B cell (primary cell): ENCODE measurements around the gene RGL3.

Experiments used
- EZH2 ChIP-seq: IDR thresholded peaks from 2 replicates; pipeline ENCODE4 v1.6.1; 2012; ENCODE audit warnings: borderline replicate concordance, low read depth, mild to moderate bottlenecking, moderate library complexity, low read length; ENCODE audit not compliant: insufficient read depth, poor library complexity, severe bottlenecking
- TF ChIP-seq, protein P1 (sequence below): fragments of 200-600 bp; IDR thresholded peaks from one replicate; pipeline ENCODE4 v1.8.0; 2022; ENCODE audit warnings: antibody characterized with exemption, mild to moderate bottlenecking

DNA sequence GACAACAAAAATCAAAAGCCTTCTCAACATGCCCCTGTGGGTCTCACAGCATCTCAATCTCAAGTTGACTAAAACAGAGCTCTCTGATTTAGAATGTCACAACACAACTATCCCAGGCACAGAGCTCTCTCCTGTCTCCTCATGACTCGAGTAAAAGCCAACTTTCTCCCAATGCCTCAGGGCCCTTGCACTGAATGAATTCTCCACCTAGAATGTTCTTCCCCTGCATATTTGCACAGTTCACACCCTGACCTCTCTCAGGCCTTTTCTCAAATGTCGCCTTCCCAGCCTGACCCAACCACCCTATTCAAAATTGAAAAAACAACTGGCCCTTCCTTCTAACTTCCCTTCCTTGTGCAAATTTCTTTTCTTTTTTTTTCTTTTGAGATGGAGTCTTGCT lies 48.4 kb downstream of the RGL3 start:
- TF ChIP-seq, protein P1, sequence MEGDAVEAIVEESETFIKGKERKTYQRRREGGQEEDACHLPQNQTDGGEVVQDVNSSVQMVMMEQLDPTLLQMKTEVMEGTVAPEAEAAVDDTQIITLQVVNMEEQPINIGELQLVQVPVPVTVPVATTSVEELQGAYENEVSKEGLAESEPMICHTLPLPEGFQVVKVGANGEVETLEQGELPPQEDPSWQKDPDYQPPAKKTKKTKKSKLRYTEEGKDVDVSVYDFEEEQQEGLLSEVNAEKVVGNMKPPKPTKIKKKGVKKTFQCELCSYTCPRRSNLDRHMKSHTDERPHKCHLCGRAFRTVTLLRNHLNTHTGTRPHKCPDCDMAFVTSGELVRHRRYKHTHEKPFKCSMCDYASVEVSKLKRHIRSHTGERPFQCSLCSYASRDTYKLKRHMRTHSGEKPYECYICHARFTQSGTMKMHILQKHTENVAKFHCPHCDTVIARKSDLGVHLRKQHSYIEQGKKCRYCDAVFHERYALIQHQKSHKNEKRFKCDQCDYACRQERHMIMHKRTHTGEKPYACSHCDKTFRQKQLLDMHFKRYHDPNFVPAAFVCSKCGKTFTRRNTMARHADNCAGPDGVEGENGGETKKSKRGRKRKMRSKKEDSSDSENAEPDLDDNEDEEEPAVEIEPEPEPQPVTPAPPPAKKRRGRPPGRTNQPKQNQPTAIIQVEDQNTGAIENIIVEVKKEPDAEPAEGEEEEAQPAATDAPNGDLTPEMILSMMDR, result no peak
- TF ChIP-seq EZH2, result no peak
